Type B pancreatic cell (in vitro differentiated cells): ENCODE results near the gene ZWINT. TPM values are rescaled to one million over a fixed set of nuclear protein-coding genes. Genes with fewer than 3 reads are reported as not detected.
A peak's percentile ranks its signal among the peaks of the same experiment; 100 is the strongest.

Source experiments
- DNase-seq: peaks from one replicate; pipeline ENCODE4 v3.0.0; 2021; ENCODE audit warnings: mixed read lengths; ENCODE audit not compliant: unreplicated experiment; ENCODE audit errors: extremely low spot score
- H3K27ac Mint-ChIP-seq: 2 replicates; pipeline ENCODE4 v1.8.0; 2021; ENCODE audit warnings: mild to moderate bottlenecking, mixed read lengths
- H3K27me3 Mint-ChIP-seq: 2 replicates; pipeline ENCODE4 v1.8.0; 2021; ENCODE audit warnings: mixed read lengths
- H3K36me3 Mint-ChIP-seq: 2 replicates; pipeline ENCODE4 v1.8.0; 2021; ENCODE audit warnings: mixed read lengths
- H3K4me1 Mint-ChIP-seq: one replicate; pipeline ENCODE4 v1.8.0; 2021; ENCODE audit warnings: mixed read lengths; ENCODE audit not compliant: unreplicated experiment
- H3K4me3 Mint-ChIP-seq: 2 replicates; pipeline ENCODE4 v1.8.0; 2021; ENCODE audit warnings: mild to moderate bottlenecking, mixed read lengths
- H3K9me3 Mint-ChIP-seq: 2 replicates; pipeline ENCODE4 v1.8.0; 2021; ENCODE audit warnings: mixed read lengths
- CTCF ChIP-seq: fragments of 200-600 bp; sonication (generic); conservative IDR thresholded peaks from 2 replicates; pipeline ENCODE4 v1.5.0; 2021; ENCODE audit warnings: antibody characterized with exemption, mild to moderate bottlenecking
- total RNA-seq: library from RNA; stranded (reverse); gene quantifications from 2 replicates; pipeline ENCODE4 v1.2.1, GENCODE V29; 2021; ENCODE audit warnings: low replicate concordance

The ZWINT gene
- total RNA-seq, 1 donor from 2014 or later: 59.6 TPM

- TF ChIP-seq CTCF: no peak
- H3K4me1 Mint-ChIP-seq: peaks cover 5% of the 10 kb centered on the region
- H3K27ac Mint-ChIP-seq: no peak overlapping the region
- DNase-seq: no peak
- no peaks in the 10 kb centered on the region for H3K27me3 Mint-ChIP-seq
- H3K9me3 Mint-ChIP-seq: no peaks in the 10 kb centered on the region
- no peak overlapping the region for H3K4me3 Mint-ChIP-seq
- H3K36me3 Mint-ChIP-seq: peaks cover 13% of the 10 kb centered on the region
Observed at GRCh38 chr10:56357018-56357417, 4.0 kb downstream of the ZWINT start.

GRCh38 chr10:56351909-56352630 is 9.0 kb downstream of the ZWINT start:
- Mint-ChIP-seq H3K27me3 (no peaks in the 10 kb centered on the region), H3K36me3 (no peaks in the 10 kb centered on the region), H3K4me3 (no peak overlapping the region), H3K27ac (no peak overlapping the region), H3K9me3 (no peaks in the 10 kb centered on the region), H3K4me1 (no peaks in the 10 kb centered on the region)
- no peak for TF ChIP-seq CTCF
- DNase-seq: no peak

GRCh38 chr10:56349611-56350010 is 11.4 kb downstream of the ZWINT start:
- H3K27me3 Mint-ChIP-seq: no peaks in the 10 kb centered on the region
- no peak overlapping the region for H3K27ac Mint-ChIP-seq
- H3K4me3 Mint-ChIP-seq: no peak overlapping the region
- peak; percentile 39 for TF ChIP-seq CTCF
- no peak for DNase-seq
- H3K9me3 Mint-ChIP-seq: no peaks in the 10 kb centered on the region
- no peaks in the 10 kb centered on the region for H3K36me3 Mint-ChIP-seq
- H3K4me1 Mint-ChIP-seq: no peaks in the 10 kb centered on the region

- H3K4me3 Mint-ChIP-seq: no peak overlapping the region
- H3K36me3 Mint-ChIP-seq: no peaks in the 10 kb centered on the region
- TF ChIP-seq CTCF: no peak
- no peak overlapping the region for H3K27ac Mint-ChIP-seq
- no peaks in the 10 kb centered on the region for H3K27me3 Mint-ChIP-seq
- H3K4me1 Mint-ChIP-seq: no peaks in the 10 kb centered on the region
- DNase-seq: no peak
- H3K9me3 Mint-ChIP-seq: no peaks in the 10 kb centered on the region
Observed at GRCh38 chr10:56348101-56348500, 13.0 kb downstream of the ZWINT start.

- H3K4me1 Mint-ChIP-seq: no peaks in the 10 kb centered on the region
- H3K9me3 Mint-ChIP-seq: no peaks in the 10 kb centered on the region
- no peak for DNase-seq
- no peaks in the 10 kb centered on the region for H3K27me3 Mint-ChIP-seq
- H3K36me3 Mint-ChIP-seq: no peaks in the 10 kb centered on the region
- no peak overlapping the region for H3K27ac Mint-ChIP-seq
- no peak overlapping the region for H3K4me3 Mint-ChIP-seq
- no peak for TF ChIP-seq CTCF
Observed at GRCh38 chr10:56346845-56347415, 14.1 kb downstream of the ZWINT start.
